ENCODE results near the gene CDC73. TPM values are rescaled to one million over a fixed set of nuclear protein-coding genes. Genes with fewer than 3 reads are reported as not detected.

The CDC73 gene
- total RNA-seq, 1 experiment from 2014 or later = 62.5 TPM

DNA sequence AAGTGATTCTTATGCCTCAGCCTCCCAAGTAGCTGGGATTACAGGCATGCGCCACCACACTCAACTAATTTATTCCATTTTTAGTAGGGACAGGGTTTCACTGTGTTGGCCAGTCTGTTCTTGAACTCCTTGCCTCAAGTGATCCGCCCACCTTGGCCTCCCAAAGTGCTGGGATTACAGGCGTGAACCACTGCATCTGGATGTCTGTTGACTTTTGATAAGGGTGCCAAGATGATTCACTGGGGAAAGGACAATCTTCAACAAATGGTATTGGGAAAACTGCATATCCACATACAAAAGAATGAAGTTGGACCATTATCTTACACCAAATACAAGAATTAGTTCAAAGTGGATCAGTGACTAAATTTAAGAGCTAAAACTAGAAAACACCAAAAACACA, 42.6 kb upstream of the CDC73 start:
- H2BK5ac ChIP-seq (ENCODE audit: insufficient read length, low read length) = no peak overlapping the region
- H3K79me2 ChIP-seq (ENCODE audit: insufficient read depth, low read length) = no peaks in the 10 kb centered on the region; the same call in 1 of the 2 replicates
- no peak overlapping the region for H2BK120ac ChIP-seq (ENCODE audit: low read depth, low read length, poor library complexity, severe bottlenecking)
- no peak overlapping the region for H3K56ac ChIP-seq (ENCODE audit: insufficient read length, low read depth, low read length)
- no peak overlapping the region for H4K91ac ChIP-seq (ENCODE audit: insufficient read length, low read depth, low read length)
- no peak overlapping the region for H3K4ac ChIP-seq (ENCODE audit: low read depth, low read length)
- H4K5ac ChIP-seq (ENCODE audit: insufficient read length, low read depth, low read length) = no peak overlapping the region
- H3K23me2 ChIP-seq (ENCODE audit: insufficient read length, low read depth, low read length, poor library complexity, severe bottlenecking) = no peaks in the 10 kb centered on the region
- no peak overlapping the region for H3K9ac ChIP-seq (ENCODE audit: extremely low read depth, insufficient read length, low read length)
- H2AK5ac ChIP-seq (ENCODE audit: insufficient read length, low read length) = no peak overlapping the region
- H3K79me1 ChIP-seq (ENCODE audit: insufficient read depth, low read depth, low read length, poor library complexity, severe bottlenecking) = no peaks in the 10 kb centered on the region
- H3K18ac ChIP-seq (ENCODE audit: insufficient read length, low read depth, low read length) = no peak overlapping the region
- no peak overlapping the region for H3K23ac ChIP-seq (ENCODE audit: insufficient read length, low read depth, low read length)
- Mint-ChIP-seq H3K4me1 (peaks cover 4% of the 10 kb centered on the region in 2 experiments; a peak in 3 of 4 replicates), H3K9me3 (peaks cover 0 to 7% of the 10 kb centered on the region in 2 experiments; a peak in 1 of 5 replicates), H3K4me3 (no peak overlapping the region), H3K27me3 (ENCODE audit: low read depth) (no peaks in the 10 kb centered on the region), H3K27ac (no peak overlapping the region), H3K36me3 (ENCODE audit: insufficient read depth in 1 of 3, low read depth in 3 of 3) (peaks cover 33 to 68% (median 59%) of the 10 kb centered on the region in 3 experiments)
- no peaks in the 10 kb centered on the region for H3K27me3 ChIP-seq (ENCODE audit: insufficient read depth, low read length)
- TF ChIP-seq, protein P1, sequence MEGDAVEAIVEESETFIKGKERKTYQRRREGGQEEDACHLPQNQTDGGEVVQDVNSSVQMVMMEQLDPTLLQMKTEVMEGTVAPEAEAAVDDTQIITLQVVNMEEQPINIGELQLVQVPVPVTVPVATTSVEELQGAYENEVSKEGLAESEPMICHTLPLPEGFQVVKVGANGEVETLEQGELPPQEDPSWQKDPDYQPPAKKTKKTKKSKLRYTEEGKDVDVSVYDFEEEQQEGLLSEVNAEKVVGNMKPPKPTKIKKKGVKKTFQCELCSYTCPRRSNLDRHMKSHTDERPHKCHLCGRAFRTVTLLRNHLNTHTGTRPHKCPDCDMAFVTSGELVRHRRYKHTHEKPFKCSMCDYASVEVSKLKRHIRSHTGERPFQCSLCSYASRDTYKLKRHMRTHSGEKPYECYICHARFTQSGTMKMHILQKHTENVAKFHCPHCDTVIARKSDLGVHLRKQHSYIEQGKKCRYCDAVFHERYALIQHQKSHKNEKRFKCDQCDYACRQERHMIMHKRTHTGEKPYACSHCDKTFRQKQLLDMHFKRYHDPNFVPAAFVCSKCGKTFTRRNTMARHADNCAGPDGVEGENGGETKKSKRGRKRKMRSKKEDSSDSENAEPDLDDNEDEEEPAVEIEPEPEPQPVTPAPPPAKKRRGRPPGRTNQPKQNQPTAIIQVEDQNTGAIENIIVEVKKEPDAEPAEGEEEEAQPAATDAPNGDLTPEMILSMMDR (conservative IDR thresholded peaks at IDR 0.05) = no peak
- no peak overlapping the region for H4K8ac ChIP-seq (replicated peaks; ENCODE audit: insufficient read length, low read depth, low read length)
- no peak overlapping the region for H2BK15ac ChIP-seq (ENCODE audit: low read depth, low read length)
- no peak overlapping the region for H3K27ac ChIP-seq (ENCODE audit: insufficient read length, low read depth, low read length)
- no peaks in the 10 kb centered on the region for H3K4me1 ChIP-seq (ENCODE audit: insufficient read depth, low read length)
- no peak overlapping the region for H3K14ac ChIP-seq (ENCODE audit: insufficient read depth, low read length)
- no peak overlapping the region for H2BK12ac ChIP-seq (ENCODE audit: insufficient read length, low read depth, low read length)
- H2AFZ ChIP-seq (ENCODE audit: low read length) = no peak overlapping the region
- no CpG with 5 or more reads among the region's 3 CpGs for WGBS (ENCODE audit: extremely low coverage, insufficient read length, low lambda C conversion rate)
- no peak overlapping the region for H3K4me2 ChIP-seq (ENCODE audit: insufficient read depth, insufficient read length, low read length)
- H4K20me1 ChIP-seq (ENCODE audit: control insufficient read depth, insufficient read depth, insufficient read length) = no peaks in the 10 kb centered on the region
- no peak overlapping the region for H3T11ph ChIP-seq (ENCODE audit: low read length)
- no peaks in the 10 kb centered on the region for H3K9me3 ChIP-seq (ENCODE audit: control insufficient read depth, low read depth, low read length)
- no peak overlapping the region for H2BK20ac ChIP-seq (ENCODE audit: low read depth, low read length, poor library complexity, severe bottlenecking)
- DNase-seq = no peak

Measured in H9 (cell line).